GM12878 (cell line): Measurements from ENCODE around the gene TOB2.

Experiments
- ATF7 ChIP-seq: fragments of 450-650 bp; IDR thresholded peaks from 2 replicates; pipeline ENCODE4 v1.6.1; 2016; ENCODE audit warnings: low read depth, mild to moderate bottlenecking
- BRCA1 ChIP-seq: IDR thresholded peaks from 2 replicates; pipeline ENCODE4 v1.6.1; 2011; ENCODE audit warnings: low read depth, low read length, improper control_type of control experiment
- CBX3 ChIP-seq: fragments of 200-600 bp; sonication (generic); IDR thresholded peaks from 2 replicates; pipeline ENCODE4 v1.6.1; 2016; ENCODE audit warnings: low read depth, borderline replicate concordance
- CTCF ChIP-seq, 3 experiments: IDR thresholded peaks in 2 of 3; conservative IDR thresholded peaks in 1 of 3; 2 replicates each; pipeline ENCODE4 v1.5.1; 2011; ENCODE audit warnings: low read depth in 3 of 3, low read length in 3 of 3, mild to moderate bottlenecking in 3 of 3, control low read depth in 2 of 3, moderate library complexity in 2 of 3, inconsistent platforms in 1 of 3, mixed read lengths in 1 of 3; ENCODE audit not compliant: control insufficient read depth in 2 of 3, insufficient read depth in 1 of 3; ENCODE audit errors: extremely low read depth in 1 of 3
- IKZF2 ChIP-seq, 2 experiments: fragments of 450-650 bp; IDR thresholded peaks; 2 replicates each; pipeline ENCODE4 v1.6.1; 2017; ENCODE audit warnings: mild to moderate bottlenecking in 2 of 2, moderate library complexity in 2 of 2
- MYC ChIP-seq: IDR thresholded peaks from 2 replicates; pipeline ENCODE4 v1.6.1; 2011; ENCODE audit warnings: mild to moderate bottlenecking, low read length, moderate library complexity, inconsistent platforms; ENCODE audit not compliant: insufficient read depth, insufficient replicate concordance, insufficient read length, severe bottlenecking
- RFX5 ChIP-seq: IDR thresholded peaks from 2 replicates; pipeline ENCODE4 v1.6.1; 2011; ENCODE audit warnings: low read depth, low read length, improper control_type of control experiment
- SP1 ChIP-seq: IDR thresholded peaks from one replicate; pipeline ENCODE4 v1.6.1; 2011; ENCODE audit warnings: low read depth, low read length
- TAF1 ChIP-seq: IDR thresholded peaks from 2 replicates; pipeline ENCODE4 v1.6.1; 2011; ENCODE audit warnings: mild to moderate bottlenecking, low read depth, low read length, borderline replicate concordance
- TF ChIP-seq, protein P1 (sequence below): IDR thresholded peaks from 2 replicates; pipeline ENCODE4 v1.6.1; 2011; ENCODE audit warnings: low read depth, low read length, improper control_type of control experiment, borderline replicate concordance

GRCh38 chr22:41384128-41384527 lies 62.5 kb downstream of the TOB2 start:
- TF ChIP-seq BRCA1 (no peak), RFX5 (no peak), SP1 (no peak), CTCF (IDR thresholded peaks at IDR 0.05 in 2 of 3, conservative IDR thresholded peaks at IDR 0.05 in 1 of 3; ENCODE audit: control insufficient read depth in 2 of 3, extremely low read depth in 1 of 3, insufficient read depth in 1 of 3, low read depth in 3 of 3, low read length in 3 of 3) (no peak), CBX3 (no peak), ATF7 (no peak), TAF1 (no peak), MYC (no peak), IKZF2 (IDR thresholded peaks at IDR 0.05) (no peak)
- TF ChIP-seq, protein P1, sequence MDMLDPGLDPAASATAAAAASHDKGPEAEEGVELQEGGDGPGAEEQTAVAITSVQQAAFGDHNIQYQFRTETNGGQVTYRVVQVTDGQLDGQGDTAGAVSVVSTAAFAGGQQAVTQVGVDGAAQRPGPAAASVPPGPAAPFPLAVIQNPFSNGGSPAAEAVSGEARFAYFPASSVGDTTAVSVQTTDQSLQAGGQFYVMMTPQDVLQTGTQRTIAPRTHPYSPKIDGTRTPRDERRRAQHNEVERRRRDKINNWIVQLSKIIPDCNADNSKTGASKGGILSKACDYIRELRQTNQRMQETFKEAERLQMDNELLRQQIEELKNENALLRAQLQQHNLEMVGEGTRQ: no peak
